Ascending aorta (tissue), 2 donors: ENCODE data around the gene C14orf93. TPM values are rescaled to one million over a fixed set of nuclear protein-coding genes. Genes with fewer than 3 reads are reported as not detected.

ENCODE experiments used
- DNase-seq, 2 donors: peaks; one replicate each; pipeline ENCODE4 v3.0.0-alpha.2; 2019; ENCODE audit warnings: low spot score in 2 of 2
- H3K27ac ChIP-seq, 2 donors: fragments of 200-600 bp; sonication (generic); one replicate each; pipeline ENCODE4 v1.5.1; 2016 to 2017; ENCODE audit warnings: mild to moderate bottlenecking in 1 of 2
- H3K27me3 ChIP-seq: fragments of 200-600 bp; sonication (generic); one replicate; pipeline ENCODE4 v1.5.1; 2017
- H3K36me3 ChIP-seq, 2 donors: fragments of 200-600 bp; sonication (generic); one replicate each; pipeline ENCODE4 v1.5.1; 2016
- H3K4me1 ChIP-seq, 2 donors: fragments of 200-600 bp; sonication (generic); one replicate each; pipeline ENCODE4 v1.5.1; 2016 to 2017; ENCODE audit warnings: mild to moderate bottlenecking in 1 of 2
- H3K4me3 ChIP-seq, 2 donors: fragments of 200-600 bp; sonication (generic); one replicate each; pipeline ENCODE4 v1.5.1; 2016 to 2017; ENCODE audit warnings: mild to moderate bottlenecking in 1 of 2
- H3K9me3 ChIP-seq, 2 donors: fragments of 200-600 bp; sonication (generic); one replicate each; pipeline ENCODE4 v1.5.1; 2016
- CTCF ChIP-seq, 3 experiments: fragments of 200-600 bp in 2 of 3; fragments of 450-650 bp in 1 of 3; sonication (generic) in 2 of 3; IDR thresholded peaks; one replicate each; pipeline ENCODE4 v1.5.1; 2016 to 2019; ENCODE audit warnings: antibody characterized with exemption in 3 of 3, mild to moderate bottlenecking in 1 of 3, moderate library complexity in 1 of 3
- intact Hi-C: fragments of 100-400 bp; cut with DNase I; formaldehyde crosslinking; loops from one replicate; pipeline ENCODE4 v1.15.1; 2023
- total RNA-seq: library from RNA; depleted of rRNA; stranded (reverse); fragments of >200 nt; gene quantifications from one replicate; pipeline ENCODE4 v1.1.0, GENCODE V29; 2016

C14orf93 gene
- total RNA-seq, 1 donor from 2014 or later: 7.1 TPM

GRCh38 chr14:23056145-23056955 lies 46.4 kb upstream of the C14orf93 start:
- peak in 1 of 2 donors; percentile 78 for DNase-seq
- H3K9me3 ChIP-seq: no peaks in the 10 kb centered on the region
- peak; percentile 31 to 57 (median 52) for TF ChIP-seq CTCF (IDR thresholded peaks at IDR 0.05)
- intact Hi-C loops: loop anchor here (5.0 to 10.0 kb wide), 2 partner anchors 124 to 502 kb away; no protein-coding TSS in a partner anchor
- H3K36me3 ChIP-seq: peaks cover 26 to 29% of the 10 kb centered on the region in 2 donors
- H3K4me3 ChIP-seq: peak overlapping the region; percentile 10 to 95
- H3K4me1 ChIP-seq: peaks cover 3 to 18% of the 10 kb centered on the region in 2 donors
- no peaks in the 10 kb centered on the region for H3K27me3 ChIP-seq
- H3K27ac ChIP-seq: no peak overlapping the region

- Histone ChIP-seq H3K36me3 (peaks cover 19 to 23% of the 10 kb centered on the region in 2 donors), H3K9me3 (no peaks in the 10 kb centered on the region), H3K27me3 (no peaks in the 10 kb centered on the region), H3K4me1 (peaks cover 3 to 18% of the 10 kb centered on the region in 2 donors), H3K4me3 (no peak overlapping the region), H3K27ac (no peak overlapping the region)
- intact Hi-C loops: loop anchor here (5.0 to 10.0 kb wide), 2 partner anchors 123 to 501 kb away; no protein-coding TSS in a partner anchor
- DNase-seq: no peak
- TF ChIP-seq CTCF (IDR thresholded peaks at IDR 0.05): no peak
Observed at GRCh38 chr14:23055621-23056144, 45.7 kb upstream of the C14orf93 start.

- no peak for TF ChIP-seq CTCF (IDR thresholded peaks at IDR 0.05)
- DNase-seq: no peak
Observed at GRCh38 chr14:23055147-23055550, 45.2 kb upstream of the C14orf93 start.

GRCh38 chr14:23054000-23054811 lies 44.3 kb upstream of the C14orf93 start:
- H3K9me3 ChIP-seq: no peaks in the 10 kb centered on the region
- no peak overlapping the region for H3K4me3 ChIP-seq
- no peaks in the 10 kb centered on the region for H3K27me3 ChIP-seq
- peaks cover 8 to 10% of the 10 kb centered on the region in 2 donors for H3K36me3 ChIP-seq
- H3K4me1 ChIP-seq: peaks cover 3 to 18% of the 10 kb centered on the region in 2 donors
- intact Hi-C loops: loop anchor here (10.0 kb wide), 1 partner anchor 499 kb away; no protein-coding TSS in a partner anchor
- no peak for DNase-seq
- peak in 2 of 3 experiments; percentile 7 for TF ChIP-seq CTCF (IDR thresholded peaks at IDR 0.05)
- H3K27ac ChIP-seq: no peak overlapping the region

More at GRCh38 chr14:23055147-23055550, 45.2 kb upstream of the C14orf93 start:
- intact Hi-C loops: loop anchor here (5.0 to 10.0 kb wide), 2 partner anchors 123 to 500 kb away; no protein-coding TSS in a partner anchor
- Histone ChIP-seq H3K27ac (no peak overlapping the region), H3K4me3 (no peak overlapping the region), H3K9me3 (no peaks in the 10 kb centered on the region), H3K36me3 (peaks cover 14 to 17% of the 10 kb centered on the region in 2 donors), H3K4me1 (peaks cover 3 to 18% of the 10 kb centered on the region in 2 donors), H3K27me3 (no peaks in the 10 kb centered on the region)

- TF ChIP-seq CTCF (IDR thresholded peaks at IDR 0.05): no peak
- no peak for DNase-seq
- Histone ChIP-seq H3K4me3 (no peak overlapping the region), H3K27me3 (no peaks in the 10 kb centered on the region), H3K9me3 (no peaks in the 10 kb centered on the region), H3K36me3 (peaks cover under 1 to 2% of the 10 kb centered on the region in 2 donors), H3K4me1 (peaks cover 3 to 17% of the 10 kb centered on the region in 2 donors), H3K27ac (no peak overlapping the region)
- intact Hi-C loops: loop anchor here (10.0 kb wide), 1 partner anchor 499 kb away; no protein-coding TSS in a partner anchor
Observed at GRCh38 chr14:23053426-23053825, 43.5 kb upstream of the C14orf93 start.
